B cell (primary cell): ENCODE measurements around the gene FFAR3. TPM values are rescaled to one million over a fixed set of nuclear protein-coding genes. Genes with fewer than 3 reads are reported as not detected.

Experiments
- ATAC-seq: fragments of 200-7000 bp; cut with Tn5 transposase; one replicate; pipeline ENCODE4 v1.10.0; 2021; ENCODE audit warnings: low read depth, mild to moderate bottlenecking, moderate number of reproducible peaks, moderate library complexity
- CTCF ChIA-PET: fragments of 350-600 bp; sonication (Branson Sonifier 250); formaldehyde crosslinking; loops from one replicate; lab custom pipeline; 2021; ENCODE audit warnings: antibody characterized with exemption, inconsistent platforms; lab: Charles Lee
- POLR2A ChIA-PET: fragments of 350-600 bp; sonication (Branson Sonifier 250); formaldehyde crosslinking; loops from one replicate; lab custom pipeline; 2021; ENCODE audit warnings: antibody characterized with exemption; lab: Charles Lee
- DNase-seq: peaks from one replicate; pipeline ENCODE4 v3.0.0; 2013
- H2AFZ ChIP-seq: 2 replicates; pipeline ENCODE4 v1.6.1; 2012; ENCODE audit warnings: mild to moderate bottlenecking, low read depth, low read length; ENCODE audit not compliant: insufficient read depth, poor library complexity, severe bottlenecking
- H3K27ac ChIP-seq, 2 donors: 1 replicate in 1 of 2; 2 replicates in 1 of 2; pipeline ENCODE4 v1.5.1; 2012 to 2013; ENCODE audit warnings: low read length in 2 of 2, mild to moderate bottlenecking in 2 of 2, moderate library complexity in 1 of 2
- H3K27me3 ChIP-seq, 4 experiments: fragments of 200-600 bp in 1 of 4; sonication (generic) in 1 of 4; replicated peaks in 1 of 4; 1 replicate in 2 of 4; 2 replicates in 2 of 4; pipeline versions ENCODE4 v1.6.1 to v1.7.0; 2013 to 2016; ENCODE audit warnings: low read length in 3 of 4, mild to moderate bottlenecking in 2 of 4, mixed read lengths in 1 of 4, moderate library complexity in 1 of 4; ENCODE audit not compliant: insufficient read depth in 4 of 4, control insufficient read depth in 3 of 4; ENCODE audit errors: control extremely low read depth in 1 of 4
- H3K36me3 ChIP-seq, 2 experiments: replicated peaks in 1 of 2; 1 replicate in 1 of 2; 2 replicates in 1 of 2; pipeline versions ENCODE4 v1.6.1 to v1.7.1; 2013; ENCODE audit warnings: low read length in 1 of 2; ENCODE audit not compliant: insufficient read depth in 2 of 2, control insufficient read depth in 1 of 2; ENCODE audit errors: control extremely low read depth in 1 of 2, extremely low read depth in 1 of 2
- H3K4me1 ChIP-seq, 2 donors: fragments of 200-600 bp in 1 of 2; sonication (generic) in 1 of 2; 1 replicate in 1 of 2; 2 replicates in 1 of 2; pipeline versions ENCODE4 v1.5.1 to v1.6.1; 2013 to 2017; ENCODE audit warnings: low read length in 2 of 2; ENCODE audit not compliant: control insufficient read depth in 2 of 2, insufficient read depth in 2 of 2
- H3K4me2 ChIP-seq: replicated peaks from 2 replicates; pipeline ENCODE3; 2012; ENCODE audit warnings: mild to moderate bottlenecking, low read depth, low read length; ENCODE audit not compliant: poor library complexity, severe bottlenecking
- H3K4me3 ChIP-seq, 5 experiments: fragments of 200-600 bp in 1 of 5; sonication (generic) in 1 of 5; 1 replicate in 3 of 5; 2 replicates in 2 of 5; pipeline versions ENCODE4 v1.5.1 to v1.7.0; 2011 to 2016; ENCODE audit warnings: low read length in 4 of 5, mild to moderate bottlenecking in 4 of 5, low read depth in 2 of 5, control low read depth in 1 of 5, moderate library complexity in 1 of 5; ENCODE audit not compliant: insufficient read depth in 1 of 5; ENCODE audit errors: control extremely low read depth in 1 of 5, extremely low read depth in 1 of 5
- H3K79me2 ChIP-seq: fragments of 200-600 bp; sonication (generic); one replicate; pipeline ENCODE4 v1.6.0; 2016; ENCODE audit warnings: low read length; ENCODE audit not compliant: control insufficient read depth, insufficient read depth
- H3K9ac ChIP-seq: fragments of 200-600 bp; sonication (generic); 2 replicates; pipeline ENCODE4 v1.6.1; 2017; ENCODE audit warnings: mild to moderate bottlenecking, low read length, moderate library complexity
- H3K9me3 ChIP-seq, 3 donors: one replicate each; pipeline versions ENCODE4 v1.6.1 to v1.7.1; 2013; ENCODE audit warnings: low read length in 2 of 3; ENCODE audit not compliant: control insufficient read depth in 2 of 3, insufficient read depth in 1 of 3; ENCODE audit errors: control extremely low read depth in 1 of 3
- H4K20me1 ChIP-seq: 2 replicates; pipeline ENCODE4 v1.6.0; 2012; ENCODE audit warnings: mild to moderate bottlenecking, low read length; ENCODE audit not compliant: insufficient read depth, control insufficient read depth, poor library complexity, severe bottlenecking
- H3K27ac Mint-ChIP-seq: one replicate; pipeline ENCODE4 v1.8.0; 2021; ENCODE audit warnings: mixed read lengths
- H3K27me3 Mint-ChIP-seq: one replicate; pipeline ENCODE4 v1.8.0; 2021; ENCODE audit warnings: mixed read lengths
- H3K4me1 Mint-ChIP-seq: one replicate; pipeline ENCODE4 v1.8.0; 2021; ENCODE audit warnings: mixed read lengths
- H3K4me3 Mint-ChIP-seq: one replicate; pipeline ENCODE4 v1.8.0; 2021; ENCODE audit warnings: mixed read lengths
- H3K9me3 Mint-ChIP-seq: one replicate; pipeline ENCODE4 v1.8.0; 2022; ENCODE audit warnings: mixed read lengths; ENCODE audit not compliant: insufficient read depth
- CTCF ChIP-seq: fragments of 200-600 bp; IDR thresholded peaks from one replicate; pipeline ENCODE4 v1.8.0; 2022; ENCODE audit warnings: antibody characterized with exemption, mild to moderate bottlenecking
- EZH2 ChIP-seq: IDR thresholded peaks from 2 replicates; pipeline ENCODE4 v1.6.1; 2012; ENCODE audit warnings: borderline replicate concordance, low read depth, mild to moderate bottlenecking, moderate library complexity, low read length; ENCODE audit not compliant: insufficient read depth, poor library complexity, severe bottlenecking
- WGBS: methylation state at CpG from one replicate; pipeline ENCODE4 v1.1.5; 2013; ENCODE audit warnings: missing lambda C conversion rate; ENCODE audit not compliant: insufficient coverage; 5-methylcytosine and 5-hydroxymethylcytosine counted together
- intact Hi-C: fragments of 100-400 bp; cut with micrococcal nuclease; formaldehyde crosslinking; loops from one replicate; pipeline ENCODE4 v1.10.0; 2022
- polyA plus RNA-seq: library from polyadenylated mRNA; depleted of rRNA; stranded (reverse); fragments of >200 nt; gene quantifications from 2 replicates; pipeline ENCODE4 v1.2.3, GENCODE V29; 2012
- total RNA-seq, 2 donors: library from RNA; stranded (reverse); fragments of 120-200 nt in 1 of 2; gene quantifications; 1 replicate in 1 of 2; 2 replicates in 1 of 2; pipeline versions ENCODE4 v1.2.3 to v1.2.4, GENCODE V29; 2013 to 2022

Gene FFAR3
- total and polyA plus RNA-seq, 2 donors (not counting 1 experiment from before 2014, with no cell fraction given), result 0.63 TPM; not detected in 1

- CTCF ChIA-PET, result interaction anchor here (0.7 to 1.1 kb wide), 2 partner anchors 11 to 345 kb away, joined by 3 read pairs; no protein-coding TSS in a partner anchor
- no peak overlapping the region for H3K4me3 ChIP-seq
- H4K20me1 ChIP-seq, result peaks cover 96% of the 10 kb centered on the region
- H3K4me2 ChIP-seq, result no peak overlapping the region
- Mint-ChIP-seq H3K9me3 (no peaks in the 10 kb centered on the region), H3K27me3 (no peaks in the 10 kb centered on the region), H3K4me1 (peaks cover 76% of the 10 kb centered on the region), H3K27ac (peak overlapping the region; percentile 70), H3K4me3 (no peak overlapping the region)
- no peak overlapping the region for H3K9ac ChIP-seq
- TF ChIP-seq CTCF (no peak), EZH2 (no peak)
- peaks cover 42% of the 10 kb centered on the region for H3K79me2 ChIP-seq
- H3K27me3 ChIP-seq, result no peaks in the 10 kb centered on the region
- intact Hi-C loops, result loop anchor here (10.0 kb wide), 1 partner anchor 373 kb away; the partner anchor contains the start of gene KMT2B
- DNase-seq (no peak), ATAC-seq (no peak)
- H3K4me1 ChIP-seq, result peaks cover 72 to 91% of the 10 kb centered on the region in 2 donors
- no peaks in the 10 kb centered on the region for H3K9me3 ChIP-seq
- H2AFZ ChIP-seq, result no peak overlapping the region
- no peak overlapping the region for H3K27ac ChIP-seq
- H3K36me3 ChIP-seq, result peaks cover 7 to 93% of the 10 kb centered on the region in 2 experiments
- 95% methylated on average over 12 of the region's 14 CpGs for WGBS
- POLR2A ChIA-PET, result interaction anchor here (0.7 to 1.2 kb wide), 2 partner anchors 11 to 62 kb away, joined by 3 to 4 read pairs; no protein-coding TSS in a partner anchor
Observed at GRCh38 chr19:35341565-35342225, 16.6 kb upstream of the FFAR3 start.

- intact Hi-C loops, result loop anchor here (10.0 kb wide), 1 partner anchor 372 kb away; the partner anchor contains the start of gene KMT2B
- H2AFZ ChIP-seq, result no peak overlapping the region
- peaks cover 7 to 92% of the 10 kb centered on the region in 2 experiments for H3K36me3 ChIP-seq
- H3K4me1 Mint-ChIP-seq, result peaks cover 76% of the 10 kb centered on the region
- no peak for DNase-seq
- peaks cover 35% of the 10 kb centered on the region for H3K79me2 ChIP-seq
- 96% methylated on average over 5 of the region's 5 CpGs for WGBS
- H3K27ac Mint-ChIP-seq, result peak overlapping the region; percentile 70
- H3K4me3 Mint-ChIP-seq, result no peak overlapping the region
- TF ChIP-seq CTCF, result no peak
- TF ChIP-seq EZH2, result no peak
- no peak overlapping the region for H3K4me2 ChIP-seq
- H3K27me3 Mint-ChIP-seq, result no peaks in the 10 kb centered on the region
- H3K9me3 Mint-ChIP-seq, result no peaks in the 10 kb centered on the region
- no peak overlapping the region for H3K4me3 ChIP-seq
- no peak for ATAC-seq
- ChIA-PET POLR2A (interaction anchor here (0.7 to 1.2 kb wide), 2 partner anchors 8 to 11 kb away, joined by 3 to 5 read pairs; no protein-coding TSS in a partner anchor), CTCF (interaction anchor here (1.0 to 1.1 kb wide), 2 partner anchors 10 to 35 kb away, joined by 3 to 6 read pairs; no protein-coding TSS in a partner anchor)
- H4K20me1 ChIP-seq, result peaks cover 89% of the 10 kb centered on the region
- H3K27me3 ChIP-seq, result no peaks in the 10 kb centered on the region
- H3K27ac ChIP-seq, result no peak overlapping the region
- no peaks in the 10 kb centered on the region for H3K9me3 ChIP-seq
- peaks cover 72 to 91% of the 10 kb centered on the region in 2 donors for H3K4me1 ChIP-seq
- no peak overlapping the region for H3K9ac ChIP-seq
Observed at GRCh38 chr19:35342430-35342829, 15.8 kb upstream of the FFAR3 start.
